Fibroblast of skin of right biceps (primary cell): Measurements from ENCODE around the gene FRMPD2.
"Not testable (repeated sequence)": the region's sequence is repeated elsewhere in the genome, so short reads cannot be mapped to it uniquely, and the experiment has no call there.

Experiments
- DNase-seq: peaks from one replicate; pipeline ENCODE4 v3.0.0-alpha.2; 2013

Gene FRMPD2

GRCh38 chr10:48287417-48288391 is 13.2 kb upstream of the FRMPD2 start:
- no peak for DNase-seq

DNA sequence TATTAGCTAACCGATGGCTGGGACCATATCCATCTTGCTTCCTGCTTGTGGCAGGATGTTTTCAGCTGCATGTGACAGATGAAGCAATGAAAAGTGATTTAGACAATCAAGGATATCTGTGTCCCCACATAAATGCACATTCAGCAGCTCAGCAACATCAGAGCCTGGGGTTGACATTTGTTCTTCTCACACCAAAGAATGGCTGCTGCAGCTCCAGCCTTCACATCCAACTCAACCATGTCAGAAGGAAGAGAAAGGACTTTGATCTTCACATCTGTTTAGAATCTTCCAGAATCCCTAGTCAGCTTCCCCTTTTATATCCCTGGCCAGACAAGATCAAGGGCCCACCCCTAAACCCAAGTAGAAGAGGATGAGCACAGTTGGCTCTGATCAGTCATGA is 11.9 kb upstream of the FRMPD2 start:
- DNase-seq, result no peak

DNA sequence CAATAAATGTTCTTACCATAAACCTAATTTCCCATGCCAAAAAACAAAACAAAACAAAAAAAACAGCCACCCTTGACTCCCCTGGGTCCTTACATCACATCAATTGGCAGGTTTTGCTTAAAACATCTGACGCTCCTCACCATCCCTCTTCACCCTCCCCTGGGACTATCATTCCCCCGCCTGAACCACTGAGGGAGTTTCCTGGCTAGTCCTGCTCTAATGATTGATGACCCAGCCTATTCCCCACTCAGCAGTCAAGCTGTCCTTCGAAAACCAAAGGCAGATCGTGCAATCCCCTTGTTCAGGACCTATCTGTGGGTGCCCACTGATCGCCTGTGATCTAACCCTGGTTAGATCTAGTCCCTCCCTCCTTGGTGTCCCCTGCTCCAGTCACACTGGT is 11.2 kb upstream of the FRMPD2 start:
- no peak for DNase-seq

GRCh38 chr10:48284811-48285210 is 10.3 kb upstream of the FRMPD2 start:
- DNase-seq, result no peak

- peak; percentile 7 for DNase-seq
Measured at GRCh38 chr10:48284002-48284546, 9.6 kb upstream of the FRMPD2 start.

GRCh38 chr10:48282829-48283228 is 8.3 kb upstream of the FRMPD2 start:
- no peak for DNase-seq

DNA sequence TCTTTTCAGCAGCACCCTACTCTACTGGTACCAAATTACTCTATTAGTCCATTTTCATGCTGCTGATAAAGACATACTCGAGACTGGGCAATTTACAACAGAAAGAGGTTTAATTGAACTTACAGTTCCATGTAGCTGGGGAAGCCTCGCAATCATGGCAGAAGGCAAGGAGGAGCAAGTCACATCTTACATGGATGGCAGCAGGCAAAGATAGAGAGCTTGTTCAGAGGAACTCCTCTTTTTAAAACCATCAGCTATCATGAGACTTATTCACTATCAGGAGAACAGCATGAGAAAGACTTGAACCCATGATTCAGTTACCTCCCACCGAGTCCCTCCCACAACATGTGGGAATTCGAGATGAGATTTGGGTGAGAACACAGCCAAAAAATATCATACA is 7.2 kb upstream of the FRMPD2 start:
- not testable (repeated sequence) for DNase-seq

- DNase-seq, result no peak
Measured at GRCh38 chr10:48279081-48279751, 4.7 kb upstream of the FRMPD2 start.

DNA sequence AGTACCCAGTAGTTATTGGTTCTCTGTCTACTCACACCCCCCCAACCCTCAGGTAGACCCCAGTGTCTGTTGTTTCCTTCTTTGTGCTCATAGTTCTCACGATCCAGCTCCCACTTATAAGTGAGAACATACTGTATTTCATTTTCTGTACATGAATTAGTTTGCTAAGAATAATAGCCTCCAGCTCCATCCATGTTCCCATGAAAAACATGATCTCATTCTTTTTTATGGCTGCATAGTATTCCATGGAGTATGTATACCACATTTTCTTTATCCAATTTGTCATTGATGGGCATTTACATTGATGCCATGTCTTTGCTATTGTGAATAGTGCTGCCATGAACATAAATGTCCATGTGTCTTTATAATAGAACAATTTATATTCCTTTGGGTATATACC is 2.6 kb upstream of the FRMPD2 start:
- DNase-seq, result no peak

GRCh38 chr10:48273741-48274140 is 755 bp downstream of the FRMPD2 start:
- no peak for DNase-seq

- no peak for DNase-seq
Measured at GRCh38 chr10:48272682-48273081, 1.8 kb downstream of the FRMPD2 start.

- DNase-seq, result no peak
Measured at GRCh38 chr10:48271047-48271730, 3.3 kb downstream of the FRMPD2 start.

- DNase-seq, result no peak
Measured at GRCh38 chr10:48266528-48266927, 8.0 kb downstream of the FRMPD2 start.

GRCh38 chr10:48258105-48258504 is 16.4 kb downstream of the FRMPD2 start:
- DNase-seq, result no peak

- no peak for DNase-seq
Measured at GRCh38 chr10:48257407-48257961, 17.0 kb downstream of the FRMPD2 start.

DNA sequence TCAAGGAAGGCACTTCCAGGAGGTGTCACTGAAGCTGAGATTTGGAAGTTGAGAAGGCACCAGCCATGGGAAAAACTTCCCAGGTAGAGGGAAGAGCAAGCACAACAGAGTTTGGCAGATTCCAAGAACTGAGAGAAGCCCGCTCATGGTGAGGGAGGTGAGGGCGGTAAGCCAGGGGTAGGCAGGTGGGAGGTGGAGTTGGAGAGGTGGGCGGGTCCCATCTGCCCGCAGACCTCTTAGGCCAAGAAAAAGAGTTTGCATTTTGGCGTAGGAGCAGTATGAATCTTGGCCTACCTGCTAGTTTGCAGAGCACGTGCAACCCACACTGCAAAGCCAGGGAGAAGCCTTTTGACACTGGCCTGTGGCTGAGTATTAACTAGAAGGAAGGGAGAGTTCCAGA is 18.8 kb downstream of the FRMPD2 start:
- DNase-seq, result no peak

- no peak for DNase-seq
Measured at GRCh38 chr10:48254750-48255512, 19.6 kb downstream of the FRMPD2 start.

GRCh38 chr10:48253970-48254657 is 20.4 kb downstream of the FRMPD2 start:
- DNase-seq, result peak; percentile 75

- no peak for DNase-seq
Measured at GRCh38 chr10:48252354-48252650, 22.2 kb downstream of the FRMPD2 start.

DNA sequence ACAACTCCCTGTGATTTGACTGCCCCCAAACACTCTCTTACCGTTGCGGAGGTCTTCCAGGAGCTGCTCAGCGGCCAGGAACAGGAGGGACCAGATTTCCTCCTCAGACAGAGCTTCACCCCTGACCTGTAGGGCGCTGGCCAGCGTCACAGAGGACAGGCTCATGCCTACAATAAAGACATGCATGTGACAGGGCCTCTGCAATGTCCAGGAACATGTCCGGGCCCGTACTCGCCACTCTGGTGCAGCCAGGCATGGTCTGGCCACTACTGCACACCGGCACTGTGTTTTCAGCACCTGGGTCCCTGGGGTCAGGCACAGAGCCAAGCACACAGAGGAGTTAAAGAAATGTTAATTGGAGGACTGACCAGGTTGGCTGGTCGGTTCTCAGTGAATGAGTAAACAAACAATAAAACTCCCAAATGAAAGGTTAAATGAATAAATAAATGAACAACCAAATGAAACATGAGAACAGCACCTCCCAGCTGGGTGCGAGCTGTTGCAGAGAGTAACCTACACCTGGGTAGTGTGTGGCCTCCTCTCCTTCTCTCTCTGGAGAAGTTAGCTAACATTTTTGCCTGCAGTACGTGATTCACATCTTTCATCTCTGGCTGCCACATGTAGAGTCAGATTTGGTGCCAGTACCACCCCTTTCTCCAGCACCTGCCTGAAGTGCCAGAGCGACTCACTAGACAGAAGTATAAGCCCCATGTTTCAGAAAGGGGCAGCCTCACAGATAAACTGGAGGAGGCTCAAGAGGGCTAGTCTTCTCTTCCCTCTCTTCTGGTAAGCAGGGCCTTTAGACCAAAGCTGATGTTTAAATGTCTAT is 22.8 kb downstream of the FRMPD2 start:
- no peak for DNase-seq

- DNase-seq, result no peak
Measured at GRCh38 chr10:48251152-48251524, 23.4 kb downstream of the FRMPD2 start.
